GM15510 (cell line): ENCODE data around the gene DISC1.

ENCODE experiments used
- POLR2A ChIP-seq: IDR thresholded peaks from 3 replicates; pipeline ENCODE4 v1.6.1; 2011; ENCODE audit warnings: borderline replicate concordance; ENCODE audit not compliant: insufficient read length; ENCODE audit errors: extremely low read depth

Gene DISC1

GRCh38 chr1:231878737-231879136 lies 252.1 kb downstream of the DISC1 start:
- TF ChIP-seq POLR2A = no peak

GRCh38 chr1:231879296-231879695 lies 252.7 kb downstream of the DISC1 start:
- no peak for TF ChIP-seq POLR2A

- TF ChIP-seq POLR2A = no peak
Measured at GRCh38 chr1:231882333-231882732, 255.7 kb downstream of the DISC1 start.

- no peak for TF ChIP-seq POLR2A
Measured at GRCh38 chr1:231882790-231883189, 256.2 kb downstream of the DISC1 start.

GRCh38 chr1:231883382-231883781 lies 256.8 kb downstream of the DISC1 start:
- no peak for TF ChIP-seq POLR2A

- TF ChIP-seq POLR2A = no peak
Measured at GRCh38 chr1:231885209-231885854, 258.7 kb downstream of the DISC1 start.

GRCh38 chr1:231887166-231887565 lies 260.6 kb downstream of the DISC1 start:
- TF ChIP-seq POLR2A = no peak

- TF ChIP-seq POLR2A = no peak
Measured at GRCh38 chr1:231887866-231888265, 261.3 kb downstream of the DISC1 start.

GRCh38 chr1:231890791-231891190 lies 264.2 kb downstream of the DISC1 start:
- no peak for TF ChIP-seq POLR2A

- no peak for TF ChIP-seq POLR2A
Measured at GRCh38 chr1:231893400-231894102, 267.0 kb downstream of the DISC1 start.

GRCh38 chr1:231896806-231897205 lies 270.2 kb downstream of the DISC1 start:
- TF ChIP-seq POLR2A = no peak

- TF ChIP-seq POLR2A = no peak
Measured at GRCh38 chr1:231899046-231899445, 272.5 kb downstream of the DISC1 start.

GRCh38 chr1:231899713-231900435 lies 273.3 kb downstream of the DISC1 start:
- TF ChIP-seq POLR2A = no peak

- TF ChIP-seq POLR2A = no peak
Measured at GRCh38 chr1:231903586-231904081, 277.0 kb downstream of the DISC1 start.

- no peak for TF ChIP-seq POLR2A
Measured at GRCh38 chr1:231913493-231913892, 286.9 kb downstream of the DISC1 start.
